ENCODE data around the gene HAUS3. TPM values are rescaled to one million over a fixed set of nuclear protein-coding genes. Genes with fewer than 3 reads are reported as not detected.
A peak's percentile ranks its signal among the peaks of the same experiment; 100 is the strongest.

The HAUS3 gene
- total RNA-seq, 4 donors from 2014 or later, result 7.4 to 29.9 (median 14.2) TPM

DNA sequence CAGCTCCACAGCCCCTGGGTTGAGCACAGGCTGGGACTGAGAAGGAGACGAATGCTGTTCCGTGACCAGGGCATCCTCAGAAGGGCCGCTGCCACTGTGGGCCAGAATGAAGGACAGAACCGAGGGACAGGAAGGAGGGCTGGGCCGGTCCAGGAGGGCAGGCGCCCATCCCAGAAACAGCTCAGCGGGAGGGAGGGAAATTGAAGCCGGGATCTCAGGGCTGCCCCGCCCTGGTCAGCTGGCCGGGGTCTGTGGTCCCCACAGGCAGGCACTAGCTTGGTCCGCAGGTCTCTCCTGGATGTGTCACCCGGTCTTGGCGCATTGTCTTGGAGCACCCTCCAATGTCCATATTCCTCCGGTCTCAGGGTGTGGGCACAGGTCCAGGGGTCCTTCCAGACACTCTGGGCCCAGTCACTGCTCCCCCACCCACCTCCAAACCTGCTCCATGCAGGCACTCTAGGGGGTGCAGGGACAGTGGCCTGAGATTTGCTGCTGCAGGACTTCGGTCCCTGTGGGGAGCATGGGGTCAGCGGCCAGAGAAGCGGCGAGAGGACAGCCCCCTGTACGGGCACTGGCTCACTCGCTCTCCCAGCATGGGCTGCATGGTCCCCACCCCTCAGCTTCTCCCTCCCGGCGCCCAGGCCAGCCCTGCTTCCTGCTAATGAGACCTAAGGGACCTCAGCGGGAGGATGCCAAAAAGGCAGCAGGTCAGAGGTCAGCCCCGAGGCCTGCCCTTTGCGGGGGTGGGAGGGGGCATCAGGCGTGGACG is 43.9 kb upstream of the HAUS3 start:
- H3K4me3 ChIP-seq, result no peak overlapping the region
- peak in 1 of 2 donors; percentile 10 for DNase-seq
- no peaks in the 10 kb centered on the region for H3K9me3 ChIP-seq
- no peak overlapping the region for H3K27ac ChIP-seq
- intact Hi-C loops (cut with DNase I; ENCODE audit: low total_unique reads), result no loop called here
- H3K4me1 ChIP-seq, result no peaks in the 10 kb centered on the region
- no peak for TF ChIP-seq POLR2A (IDR thresholded peaks at IDR 0.05)
- TF ChIP-seq, protein P1, sequence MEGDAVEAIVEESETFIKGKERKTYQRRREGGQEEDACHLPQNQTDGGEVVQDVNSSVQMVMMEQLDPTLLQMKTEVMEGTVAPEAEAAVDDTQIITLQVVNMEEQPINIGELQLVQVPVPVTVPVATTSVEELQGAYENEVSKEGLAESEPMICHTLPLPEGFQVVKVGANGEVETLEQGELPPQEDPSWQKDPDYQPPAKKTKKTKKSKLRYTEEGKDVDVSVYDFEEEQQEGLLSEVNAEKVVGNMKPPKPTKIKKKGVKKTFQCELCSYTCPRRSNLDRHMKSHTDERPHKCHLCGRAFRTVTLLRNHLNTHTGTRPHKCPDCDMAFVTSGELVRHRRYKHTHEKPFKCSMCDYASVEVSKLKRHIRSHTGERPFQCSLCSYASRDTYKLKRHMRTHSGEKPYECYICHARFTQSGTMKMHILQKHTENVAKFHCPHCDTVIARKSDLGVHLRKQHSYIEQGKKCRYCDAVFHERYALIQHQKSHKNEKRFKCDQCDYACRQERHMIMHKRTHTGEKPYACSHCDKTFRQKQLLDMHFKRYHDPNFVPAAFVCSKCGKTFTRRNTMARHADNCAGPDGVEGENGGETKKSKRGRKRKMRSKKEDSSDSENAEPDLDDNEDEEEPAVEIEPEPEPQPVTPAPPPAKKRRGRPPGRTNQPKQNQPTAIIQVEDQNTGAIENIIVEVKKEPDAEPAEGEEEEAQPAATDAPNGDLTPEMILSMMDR (IDR thresholded peaks at IDR 0.05), result no peak
- no peaks in the 10 kb centered on the region for H3K27me3 ChIP-seq
- H3K36me3 ChIP-seq, result no peaks in the 10 kb centered on the region

GRCh38 chr4:2284934-2285612 is 43.2 kb upstream of the HAUS3 start:
- no peaks in the 10 kb centered on the region for H3K9me3 ChIP-seq
- TF ChIP-seq, protein P1 (IDR thresholded peaks at IDR 0.05), result no peak
- no peak for TF ChIP-seq POLR2A (IDR thresholded peaks at IDR 0.05)
- no peaks in the 10 kb centered on the region for H3K36me3 ChIP-seq
- H3K4me1 ChIP-seq, result no peaks in the 10 kb centered on the region
- no peak overlapping the region for H3K4me3 ChIP-seq
- DNase-seq, result peak in 1 of 2 donors; percentile 10
- intact Hi-C loops (cut with DNase I; ENCODE audit: low total_unique reads), result no loop called here
- H3K27ac ChIP-seq, result no peak overlapping the region
- H3K27me3 ChIP-seq, result no peaks in the 10 kb centered on the region

- Histone ChIP-seq H3K27me3 (no peaks in the 10 kb centered on the region), H3K4me1 (no peaks in the 10 kb centered on the region), H3K4me3 (no peak overlapping the region), H3K36me3 (no peaks in the 10 kb centered on the region), H3K9me3 (no peaks in the 10 kb centered on the region), H3K27ac (no peak overlapping the region)
- no peak for TF ChIP-seq POLR2A (IDR thresholded peaks at IDR 0.05)
- TF ChIP-seq, protein P1 (IDR thresholded peaks at IDR 0.05), result no peak
- intact Hi-C loops (cut with DNase I; ENCODE audit: low total_unique reads), result no loop called here
- DNase-seq, result peak in 1 of 2 donors; percentile 11
Measured at GRCh38 chr4:2284161-2284933, 42.4 kb upstream of the HAUS3 start.

GRCh38 chr4:2283199-2283711 is 41.3 kb upstream of the HAUS3 start:
- H3K4me3 ChIP-seq, result no peak overlapping the region
- DNase-seq, result no peak
- no peaks in the 10 kb centered on the region for H3K4me1 ChIP-seq
- no peaks in the 10 kb centered on the region for H3K9me3 ChIP-seq
- no peaks in the 10 kb centered on the region for H3K36me3 ChIP-seq
- H3K27me3 ChIP-seq, result no peaks in the 10 kb centered on the region
- no peak overlapping the region for H3K27ac ChIP-seq
- TF ChIP-seq, protein P1 (IDR thresholded peaks at IDR 0.05), result no peak
- no peak for TF ChIP-seq POLR2A (IDR thresholded peaks at IDR 0.05)
- intact Hi-C loops (cut with DNase I; ENCODE audit: low total_unique reads), result no loop called here

Data from uterus (tissue), 4 donors.